Endometrium (tissue), 2 donors: Measurements from ENCODE around the gene FERMT3.

ENCODE experiments used
- FAIRE-seq: peaks from 2 replicates; lab custom pipeline; 2012; peaks lifted over from hg19 to GRCh38; lab: Jason Lieb, UNC
- donor health status: control.
- donor health status: control.

The FERMT3 gene

GRCh38 chr11:64186492-64187165, 19.9 kb upstream of the FERMT3 start:
- no peak for FAIRE-seq

- no peak for FAIRE-seq
Observed at GRCh38 chr11:64192434-64192833, 14.1 kb upstream of the FERMT3 start.

- FAIRE-seq = no peak
Observed at GRCh38 chr11:64196626-64197025, 9.9 kb upstream of the FERMT3 start.

- no peak for FAIRE-seq
Observed at GRCh38 chr11:64198511-64198910, 8.0 kb upstream of the FERMT3 start.

- FAIRE-seq = no peak
Observed at GRCh38 chr11:64201543-64201942, 5.0 kb upstream of the FERMT3 start.

- FAIRE-seq = no peak
Observed at GRCh38 chr11:64202992-64203391, 3.5 kb upstream of the FERMT3 start.

GRCh38 chr11:64203421-64204079, 3.0 kb upstream of the FERMT3 start:
- no peak for FAIRE-seq

GRCh38 chr11:64204080-64204440, 2.5 kb upstream of the FERMT3 start:
- no peak for FAIRE-seq

- peak; percentile 77 for FAIRE-seq
Observed at GRCh38 chr11:64204464-64204989, 2.0 kb upstream of the FERMT3 start.

GRCh38 chr11:64207256-64208085, 950 bp downstream of the FERMT3 start:
- no peak for FAIRE-seq

GRCh38 chr11:64208086-64208795, 1.7 kb downstream of the FERMT3 start:
- FAIRE-seq = no peak

GRCh38 chr11:64208796-64209562, 2.5 kb downstream of the FERMT3 start:
- FAIRE-seq = no peak

GRCh38 chr11:64209563-64209843, 3.0 kb downstream of the FERMT3 start:
- FAIRE-seq = no peak

- FAIRE-seq = no peak
Observed at GRCh38 chr11:64210301-64211020, 3.9 kb downstream of the FERMT3 start.

- no peak for FAIRE-seq
Observed at GRCh38 chr11:64211181-64211872, 4.8 kb downstream of the FERMT3 start.

GRCh38 chr11:64216879-64217278, 10.4 kb downstream of the FERMT3 start:
- FAIRE-seq = no peak

GRCh38 chr11:64218628-64219353, 12.3 kb downstream of the FERMT3 start:
- FAIRE-seq = no peak

GRCh38 chr11:64219354-64219684, 12.8 kb downstream of the FERMT3 start:
- FAIRE-seq = no peak

- no peak for FAIRE-seq
Observed at GRCh38 chr11:64219755-64220154, 13.2 kb downstream of the FERMT3 start.

GRCh38 chr11:64220271-64220670, 13.8 kb downstream of the FERMT3 start:
- FAIRE-seq = no peak
